ENCODE measurements around the gene TEX51. TPM values are rescaled to one million over a fixed set of nuclear protein-coding genes. Genes with fewer than 3 reads are reported as not detected.

Gene TEX51
- total RNA-seq, 2 donors from 2014 or later, result not detected

DNA sequence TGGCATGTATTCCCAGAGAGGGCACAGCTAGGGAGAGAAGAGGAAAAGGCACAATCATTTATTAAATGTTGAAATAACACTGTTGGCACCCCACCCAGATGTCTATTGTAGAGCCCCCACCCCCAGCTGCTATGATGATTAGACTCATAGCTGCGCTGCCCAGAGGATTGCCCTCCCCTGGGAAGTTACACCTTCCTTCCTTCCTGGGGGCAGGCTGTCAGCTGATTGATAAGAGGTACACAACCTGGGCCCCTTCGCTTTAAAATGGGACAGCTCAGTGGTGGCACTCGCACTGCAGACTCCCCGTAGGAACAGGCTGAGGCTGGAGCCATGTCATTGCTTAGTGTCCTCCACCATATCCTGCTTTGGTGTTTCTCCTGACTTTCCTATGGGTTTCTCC is 18.1 kb downstream of the TEX51 start:
- no peak overlapping the region for H3K4me3 Mint-ChIP-seq
- peaks cover 4 to 20% of the 10 kb centered on the region in 2 donors for H3K27me3 Mint-ChIP-seq
- H3K36me3 Mint-ChIP-seq, result no peaks in the 10 kb centered on the region
- no peaks in the 10 kb centered on the region for H3K9me3 Mint-ChIP-seq
- H3K27ac Mint-ChIP-seq, result no peak overlapping the region
- no peak for ATAC-seq
- H3K4me1 Mint-ChIP-seq (ENCODE audit: low read depth in 2 of 2), result no peaks in the 10 kb centered on the region
- no peak for DNase-seq (ENCODE audit: low spot score)

DNA sequence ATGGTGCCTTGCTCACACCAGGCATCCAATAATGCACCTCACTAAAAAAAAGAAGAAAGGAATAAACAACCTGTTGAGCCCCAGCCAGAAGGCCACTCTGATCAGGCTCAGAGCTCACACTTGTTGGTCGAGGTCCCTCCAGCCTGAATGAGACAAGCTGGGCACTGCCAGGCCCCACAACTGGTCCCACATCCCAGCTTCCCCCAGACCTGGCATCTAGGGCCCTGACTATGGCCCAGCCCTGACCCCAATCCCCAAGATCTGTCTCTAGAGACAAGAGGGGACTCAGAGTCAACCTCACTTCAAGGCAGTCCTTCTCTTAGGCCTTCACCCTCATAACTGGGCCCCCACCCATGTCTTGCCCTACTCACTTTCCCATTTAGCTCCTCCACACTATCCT is 22.4 kb downstream of the TEX51 start:
- Mint-ChIP-seq H3K27me3 (peaks cover 22 to 35% of the 10 kb centered on the region in 2 donors), H3K9me3 (peaks cover 3% of the 10 kb centered on the region), H3K27ac (no peak overlapping the region), H3K36me3 (no peaks in the 10 kb centered on the region), H3K4me1 (ENCODE audit: low read depth in 2 of 2) (no peaks in the 10 kb centered on the region), H3K4me3 (no peak overlapping the region)
- DNase-seq (ENCODE audit: low spot score), result no peak
- ATAC-seq, result no peak

DNA sequence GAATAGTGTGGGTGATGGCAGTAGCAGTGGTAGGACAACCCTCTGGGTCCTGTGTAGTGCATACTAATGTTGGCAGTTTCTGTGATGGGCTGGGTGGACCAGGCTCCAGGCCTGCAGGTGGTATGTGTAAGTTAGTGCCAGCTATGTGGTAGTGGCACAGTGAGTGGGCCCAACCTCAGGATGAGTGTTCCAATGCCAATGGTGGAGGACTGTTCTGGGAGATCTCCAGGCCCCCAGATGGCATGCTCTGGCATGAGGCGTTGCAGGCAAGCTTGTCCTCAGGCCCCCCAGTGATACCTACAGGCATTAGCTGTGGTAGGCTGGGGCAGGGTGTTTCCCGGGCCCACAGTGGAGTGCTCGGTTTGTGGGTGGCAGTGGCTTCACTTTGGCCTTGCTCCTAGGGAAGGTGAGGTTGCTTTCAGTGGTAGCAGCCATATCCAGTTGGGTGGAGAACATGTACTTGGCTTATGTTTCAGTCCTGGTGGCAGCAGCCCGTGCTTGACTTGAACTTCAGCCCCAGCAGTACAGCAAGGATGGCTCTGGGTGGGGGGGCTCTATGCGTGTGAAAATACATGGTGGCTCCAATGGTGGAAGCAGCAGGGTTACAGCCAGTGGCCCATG is 32.4 kb downstream of the TEX51 start:
- peaks cover 3% of the 10 kb centered on the region for H3K9me3 Mint-ChIP-seq
- no peak overlapping the region for H3K27ac Mint-ChIP-seq
- H3K4me1 Mint-ChIP-seq (ENCODE audit: low read depth in 2 of 2), result peaks cover 6 to 7% of the 10 kb centered on the region in 2 donors
- no peak overlapping the region for H3K4me3 Mint-ChIP-seq
- DNase-seq (ENCODE audit: low spot score) (no peak), ATAC-seq (no peak)
- H3K27me3 Mint-ChIP-seq, result peaks cover 35 to 50% of the 10 kb centered on the region in 2 donors
- no peaks in the 10 kb centered on the region for H3K36me3 Mint-ChIP-seq

DNA sequence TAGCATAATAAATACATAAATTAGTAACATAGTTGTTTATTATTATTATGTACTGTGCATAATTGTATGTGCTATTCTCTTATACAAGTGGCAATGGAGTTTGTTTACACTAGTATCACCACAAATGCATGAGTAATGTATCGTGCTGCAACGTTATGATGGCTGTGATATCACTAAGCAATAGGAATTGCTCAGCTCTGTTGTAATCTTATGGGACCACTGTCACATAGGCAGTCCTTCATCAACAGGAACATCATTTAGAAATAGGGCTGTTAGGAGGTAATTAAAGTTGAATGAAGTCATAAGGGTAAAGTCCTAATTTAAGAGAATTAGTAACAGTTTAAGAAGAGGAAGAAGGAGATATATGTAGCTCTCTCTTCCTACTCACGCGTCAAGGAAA is 33.8 kb downstream of the TEX51 start:
- no peaks in the 10 kb centered on the region for H3K36me3 Mint-ChIP-seq
- H3K4me3 Mint-ChIP-seq, result no peak overlapping the region
- DNase-seq (ENCODE audit: low spot score) (no peak), ATAC-seq (no peak)
- H3K4me1 Mint-ChIP-seq (ENCODE audit: low read depth in 2 of 2), result peaks cover 10 to 11% of the 10 kb centered on the region in 2 donors
- H3K27me3 Mint-ChIP-seq, result peaks cover 34 to 50% of the 10 kb centered on the region in 2 donors
- no peak overlapping the region for H3K27ac Mint-ChIP-seq
- peaks cover 3% of the 10 kb centered on the region for H3K9me3 Mint-ChIP-seq

DNA sequence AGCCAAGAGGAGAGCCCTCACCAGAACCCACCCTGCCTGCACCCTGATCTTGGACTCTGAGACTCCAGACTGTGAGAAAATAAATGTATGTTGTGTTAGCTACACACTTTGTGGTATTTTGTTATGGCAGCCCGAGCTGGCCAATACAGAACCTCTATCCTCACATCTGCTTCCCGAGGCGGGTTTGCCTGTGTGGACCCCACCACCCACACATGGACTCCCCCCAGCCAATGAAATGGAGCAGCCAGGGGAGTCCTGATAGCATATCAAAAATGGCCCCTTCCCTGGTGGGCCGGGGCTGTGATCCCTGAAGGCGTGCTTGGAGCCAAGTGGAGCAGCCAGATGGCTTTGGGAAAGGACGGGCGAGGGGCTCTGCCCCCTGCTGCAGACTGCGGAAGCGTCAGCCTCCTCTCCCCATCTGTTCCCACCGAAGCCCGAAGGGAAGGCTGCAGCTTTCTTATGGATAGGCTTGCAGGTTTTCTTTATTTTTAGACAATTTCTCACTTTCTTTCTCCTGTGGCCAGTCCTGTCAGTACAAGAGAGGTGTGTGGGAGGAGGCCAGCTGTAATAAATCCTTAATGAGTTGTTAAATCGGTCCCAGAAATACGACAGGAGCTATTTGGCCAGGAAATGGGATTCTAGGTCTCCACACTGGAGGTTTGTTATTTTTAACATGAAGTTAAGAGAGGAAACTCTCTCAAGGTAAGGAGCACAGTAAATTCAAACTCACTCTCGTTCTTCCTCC is 34.4 kb downstream of the TEX51 start:
- H3K4me1 Mint-ChIP-seq (ENCODE audit: low read depth in 2 of 2), result peaks cover 10 to 14% of the 10 kb centered on the region in 2 donors
- no peaks in the 10 kb centered on the region for H3K36me3 Mint-ChIP-seq
- peaks cover 35 to 48% of the 10 kb centered on the region in 2 donors for H3K27me3 Mint-ChIP-seq
- no peak overlapping the region for H3K4me3 Mint-ChIP-seq
- DNase-seq (ENCODE audit: low spot score) (no peak), ATAC-seq (no peak)
- H3K9me3 Mint-ChIP-seq, result peaks cover 3% of the 10 kb centered on the region
- H3K27ac Mint-ChIP-seq, result no peak overlapping the region

DNA sequence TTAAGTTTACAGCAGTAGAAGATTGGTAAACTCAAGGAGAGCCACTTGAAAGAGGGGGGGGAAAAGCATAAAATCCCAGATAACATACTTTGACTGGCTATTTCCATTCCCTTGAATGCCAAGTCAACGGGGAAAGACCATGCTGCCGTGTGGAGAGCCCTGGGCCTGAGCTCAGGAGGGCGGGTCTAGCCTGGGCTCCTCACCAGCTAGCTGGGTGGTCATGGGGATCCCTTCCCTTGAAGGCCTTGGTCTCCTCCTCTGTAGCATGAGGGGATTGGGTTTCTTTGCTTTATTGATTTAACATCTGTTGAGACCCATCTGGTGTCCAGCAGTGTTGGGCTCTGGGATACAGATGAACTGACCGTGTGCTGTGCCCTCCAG is 35.0 kb downstream of the TEX51 start:
- peaks cover 41 to 51% of the 10 kb centered on the region in 2 donors for H3K27me3 Mint-ChIP-seq
- H3K36me3 Mint-ChIP-seq, result no peaks in the 10 kb centered on the region
- peaks cover 3% of the 10 kb centered on the region for H3K9me3 Mint-ChIP-seq
- no peak for DNase-seq (ENCODE audit: low spot score)
- ATAC-seq, result no peak
- no peak overlapping the region for H3K27ac Mint-ChIP-seq
- peaks cover 10 to 14% of the 10 kb centered on the region in 2 donors for H3K4me1 Mint-ChIP-seq (ENCODE audit: low read depth in 2 of 2)
- no peak overlapping the region for H3K4me3 Mint-ChIP-seq

DNA sequence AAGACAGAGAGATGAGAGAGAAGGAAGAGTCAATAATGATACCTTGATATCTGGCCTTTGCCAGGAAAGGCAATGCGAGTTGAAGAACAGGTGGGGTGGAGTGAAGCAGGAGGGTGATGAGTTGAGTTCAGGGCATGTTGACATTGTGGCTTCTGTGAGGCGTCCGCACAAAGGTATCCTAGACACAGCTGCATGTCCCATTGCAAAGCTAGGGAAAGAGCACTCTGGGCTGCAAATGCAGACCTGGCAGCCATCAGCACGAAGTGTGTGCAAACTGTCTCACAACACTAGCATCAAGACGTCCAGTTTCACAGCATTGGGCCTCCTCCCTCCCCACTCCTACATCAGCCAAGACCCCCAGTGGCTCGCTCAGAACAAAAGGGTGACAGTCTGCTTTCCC is 36.1 kb downstream of the TEX51 start:
- DNase-seq (ENCODE audit: low spot score) (no peak), ATAC-seq (no peak)
- Mint-ChIP-seq H3K4me1 (ENCODE audit: low read depth in 2 of 2) (peaks cover 10 to 14% of the 10 kb centered on the region in 2 donors), H3K4me3 (no peak overlapping the region), H3K9me3 (peaks cover 3% of the 10 kb centered on the region), H3K27ac (no peak overlapping the region), H3K36me3 (no peaks in the 10 kb centered on the region), H3K27me3 (peaks cover 42 to 49% of the 10 kb centered on the region in 2 donors)

DNA sequence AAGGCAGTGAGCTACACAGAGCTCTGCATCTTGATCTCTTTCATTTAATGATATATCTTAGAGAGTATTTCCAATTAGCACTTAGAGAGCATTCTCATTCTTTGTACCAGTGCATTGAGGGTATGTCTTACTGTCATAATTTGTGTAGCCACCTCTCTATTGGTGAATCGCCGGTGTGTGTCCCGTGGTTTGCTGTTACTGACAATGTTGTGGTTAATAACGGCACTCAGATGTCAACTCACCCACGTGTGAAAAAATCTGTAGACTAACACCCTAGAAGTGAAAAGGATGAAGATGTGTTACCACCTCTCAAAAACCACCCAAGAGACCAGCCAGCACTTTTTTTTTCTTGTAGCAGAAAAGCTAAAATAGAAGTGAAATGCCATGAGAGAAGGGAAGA is 37.1 kb downstream of the TEX51 start:
- Mint-ChIP-seq H3K27ac (no peak overlapping the region), H3K4me3 (no peak overlapping the region), H3K9me3 (no peaks in the 10 kb centered on the region), H3K4me1 (ENCODE audit: low read depth in 2 of 2) (peaks cover 10 to 14% of the 10 kb centered on the region in 2 donors), H3K36me3 (no peaks in the 10 kb centered on the region), H3K27me3 (peaks cover 40 to 46% of the 10 kb centered on the region in 2 donors)
- no peak for DNase-seq (ENCODE audit: low spot score)
- ATAC-seq, result peak in 1 of 2 donors; percentile 55

DNA sequence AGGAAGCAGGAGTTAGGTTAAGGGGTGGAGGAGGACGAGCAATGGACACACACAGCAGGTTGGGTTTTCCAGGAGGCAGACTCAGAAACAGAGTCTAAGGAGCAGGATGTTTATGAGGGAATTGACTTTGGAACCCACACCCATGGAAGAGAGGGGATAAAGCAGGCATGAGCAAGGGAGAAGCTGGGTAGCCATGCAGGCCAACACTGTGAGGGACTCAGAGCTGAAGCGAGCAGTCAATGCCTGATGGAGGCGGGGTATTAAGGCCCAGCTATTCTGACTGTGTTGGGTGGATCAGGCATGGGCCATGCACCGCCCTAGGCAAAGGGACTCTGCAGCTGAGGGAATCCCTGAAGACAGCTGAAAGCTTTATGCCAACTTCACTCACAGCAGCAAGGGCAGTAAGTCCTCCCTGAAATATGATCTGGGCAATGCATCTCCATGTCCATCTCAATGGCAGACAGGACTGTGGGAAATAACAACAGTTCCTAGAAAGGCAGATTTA is 37.6 kb downstream of the TEX51 start:
- Mint-ChIP-seq H3K27ac (no peak overlapping the region), H3K4me3 (no peak overlapping the region)

DNA sequence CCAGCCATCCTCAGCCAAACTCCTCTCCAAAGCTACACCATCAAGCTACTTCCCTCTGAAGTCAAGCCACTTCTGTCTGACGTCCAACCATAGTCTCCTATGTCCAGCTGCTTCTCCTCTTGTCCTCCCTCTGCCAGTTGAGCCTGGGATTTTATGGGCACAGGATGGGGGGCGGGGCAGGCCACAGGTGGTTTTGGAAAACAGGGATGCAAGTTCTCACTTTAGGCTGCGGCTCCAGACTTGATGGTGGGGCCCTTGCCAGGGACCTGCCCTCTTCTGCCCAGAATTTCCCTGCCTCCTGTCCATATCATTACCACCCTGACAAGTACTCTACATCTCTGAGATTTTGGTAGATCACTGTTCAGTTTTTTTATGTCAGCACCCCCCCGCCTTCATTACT is 41.6 kb downstream of the TEX51 start:
- Mint-ChIP-seq H3K4me1 (ENCODE audit: low read depth in 2 of 2) (peaks cover 10 to 14% of the 10 kb centered on the region in 2 donors), H3K4me3 (no peak overlapping the region), H3K27ac (no peak overlapping the region), H3K9me3 (peaks cover 5% of the 10 kb centered on the region), H3K27me3 (peaks cover 42 to 55% of the 10 kb centered on the region in 2 donors), H3K36me3 (no peaks in the 10 kb centered on the region)
- no peak for DNase-seq (ENCODE audit: low spot score)
- ATAC-seq, result no peak

More for the DNA sequence above, 37.6 kb downstream of the TEX51 start:
- peaks cover 10 to 14% of the 10 kb centered on the region in 2 donors for H3K4me1 Mint-ChIP-seq (ENCODE audit: low read depth in 2 of 2)
- no peaks in the 10 kb centered on the region for H3K9me3 Mint-ChIP-seq
- no peak for ATAC-seq
- H3K27me3 Mint-ChIP-seq, result peaks cover 42 to 49% of the 10 kb centered on the region in 2 donors
- no peak for DNase-seq (ENCODE audit: low spot score)
- H3K36me3 Mint-ChIP-seq, result no peaks in the 10 kb centered on the region

DNA sequence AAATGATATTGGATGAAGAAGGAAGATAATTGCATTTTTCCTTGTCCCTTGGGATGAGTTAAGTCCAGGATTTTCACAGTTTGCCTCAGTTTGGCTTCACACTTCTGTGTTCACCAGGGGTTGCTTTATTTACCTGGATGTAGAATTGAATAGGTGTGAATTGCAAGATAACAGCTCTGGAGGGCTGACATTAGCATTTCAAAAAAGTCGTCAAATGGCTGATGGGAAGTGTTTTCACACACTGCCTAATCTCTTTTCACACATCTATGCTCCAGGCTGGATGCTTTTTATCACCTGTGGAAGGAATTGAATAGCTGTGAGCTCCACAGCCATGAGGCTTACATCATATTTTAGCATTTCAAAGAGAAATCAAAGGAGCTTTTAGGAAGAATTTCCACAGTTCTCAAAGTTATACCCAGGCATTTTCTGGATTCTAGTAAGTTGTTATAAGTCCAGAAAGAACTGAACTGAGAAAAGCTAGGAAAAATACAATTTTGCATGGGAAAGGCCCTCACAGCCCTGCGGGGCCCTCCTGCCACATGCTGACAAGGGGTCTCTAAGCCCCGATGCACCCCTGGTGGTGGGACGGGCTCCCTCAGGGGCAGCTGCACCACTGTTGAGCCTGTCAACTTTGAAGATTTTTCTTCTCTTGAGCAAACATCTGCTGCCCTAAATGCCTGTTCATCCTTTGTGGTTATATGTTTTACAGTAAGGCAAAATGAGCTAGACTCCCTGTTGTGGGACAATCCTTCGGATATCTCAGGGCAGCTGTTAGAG is 43.9 kb downstream of the TEX51 start:
- no peak for DNase-seq (ENCODE audit: low spot score)
- Mint-ChIP-seq H3K27me3 (peaks cover 40 to 55% of the 10 kb centered on the region in 2 donors), H3K4me3 (no peak overlapping the region), H3K36me3 (no peaks in the 10 kb centered on the region), H3K4me1 (ENCODE audit: low read depth in 2 of 2) (peaks cover 0 to 3% of the 10 kb centered on the region in 2 donors), H3K9me3 (peaks cover 5% of the 10 kb centered on the region), H3K27ac (no peak overlapping the region)
- ATAC-seq, result no peak

DNA sequence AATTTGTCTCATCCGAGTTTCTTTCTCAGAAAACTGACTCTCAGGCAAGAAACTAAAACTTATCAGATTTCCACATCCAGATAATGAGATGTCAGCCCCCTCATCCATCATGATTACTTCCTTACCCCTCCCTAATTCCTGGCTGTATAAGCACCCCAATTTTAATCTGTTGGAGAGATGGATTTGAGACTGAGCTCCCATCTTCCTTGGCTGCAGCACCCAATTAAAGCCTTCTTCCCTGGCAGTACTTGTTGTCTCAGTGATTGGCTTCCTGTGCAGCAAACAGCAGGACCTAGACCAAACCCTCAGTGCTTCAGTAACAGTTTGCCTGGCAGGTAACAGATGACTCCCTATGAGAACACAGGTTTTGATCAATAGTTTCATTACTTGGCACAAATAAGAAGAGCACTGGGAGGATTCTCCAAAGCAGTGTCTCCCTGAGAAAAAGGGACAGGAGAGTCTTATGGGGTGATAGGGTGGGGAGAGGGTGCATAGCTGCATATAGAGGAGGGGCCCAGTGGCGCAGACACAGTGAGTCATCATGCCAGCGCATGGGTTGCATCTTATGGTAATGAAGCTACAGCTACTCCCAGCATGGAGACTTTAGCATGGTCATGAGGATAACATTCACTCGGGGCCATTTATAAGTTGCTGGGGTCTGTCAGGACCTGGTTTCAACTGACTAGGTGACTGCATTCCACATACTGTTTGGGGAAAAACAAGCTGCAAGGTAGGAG is 45.1 kb downstream of the TEX51 start:
- Mint-ChIP-seq H3K4me3 (no peak overlapping the region), H3K36me3 (no peaks in the 10 kb centered on the region), H3K27me3 (peaks cover 30 to 44% of the 10 kb centered on the region in 2 donors), H3K9me3 (peaks cover 5% of the 10 kb centered on the region), H3K27ac (no peak overlapping the region), H3K4me1 (ENCODE audit: low read depth in 2 of 2) (no peaks in the 10 kb centered on the region)
- ATAC-seq (no peak), DNase-seq (ENCODE audit: low spot score) (no peak)

DNA sequence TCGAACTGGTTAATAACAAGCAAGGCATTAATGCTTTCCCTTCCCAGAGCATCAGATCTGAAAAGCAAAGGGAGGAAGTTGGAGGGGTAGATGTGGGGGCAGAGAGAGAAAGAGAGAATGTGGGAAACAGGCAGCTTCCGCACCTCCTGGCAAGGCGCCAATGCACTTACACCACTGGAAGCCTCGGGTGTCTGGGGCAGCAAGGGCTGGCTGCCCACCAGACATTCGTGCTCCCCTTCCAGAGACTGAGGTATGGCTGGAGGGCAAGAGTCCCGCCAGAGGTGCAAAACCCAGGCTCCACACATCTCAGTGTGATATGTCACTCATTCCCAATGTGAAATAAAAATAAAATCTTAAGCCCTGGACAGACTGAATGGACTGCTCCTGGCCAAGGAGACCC is 46.4 kb downstream of the TEX51 start:
- no peaks in the 10 kb centered on the region for H3K36me3 Mint-ChIP-seq
- peaks cover 26 to 35% of the 10 kb centered on the region in 2 donors for H3K27me3 Mint-ChIP-seq
- no peak overlapping the region for H3K4me3 Mint-ChIP-seq
- H3K9me3 Mint-ChIP-seq, result peaks cover 5% of the 10 kb centered on the region
- H3K4me1 Mint-ChIP-seq (ENCODE audit: low read depth in 2 of 2), result no peaks in the 10 kb centered on the region
- ATAC-seq (no peak), DNase-seq (ENCODE audit: low spot score) (no peak)
- H3K27ac Mint-ChIP-seq, result no peak overlapping the region
